Epithelial cell of proximal tubule (primary cell): ENCODE data around the gene FGF22. TPM values are rescaled to one million over a fixed set of nuclear protein-coding genes. Genes with fewer than 3 reads are reported as not detected.
"Not testable (repeated sequence)": the region's sequence is repeated elsewhere in the genome, so short reads cannot be mapped to it uniquely, and the experiment has no call there.

Experiments used
- DNase-seq: peaks from one replicate; pipeline ENCODE4 v3.0.0-alpha.2; 2011; ENCODE audit warnings: low read depth
- H3K4me3 ChIP-seq: 2 replicates; pipeline ENCODE4 v1.5.1; 2011; ENCODE audit warnings: low read depth, mild to moderate bottlenecking, low read length
- total RNA-seq: library from RNA; depleted of rRNA; stranded (reverse); fragments of >200 nt; gene quantifications from 2 replicates; pipeline ENCODE4 v1.2.3, GENCODE V29; 2015
- TF ChIP-seq, protein P1 (sequence below): conservative IDR thresholded peaks from 2 replicates; pipeline ENCODE4 v1.5.1; 2012; ENCODE audit warnings: low read depth, mild to moderate bottlenecking, low read length

The FGF22 gene
- total RNA-seq, 1 donor from 2014 or later, result not detected

- no peak overlapping the region for H3K4me3 ChIP-seq
- no peak for DNase-seq
- TF ChIP-seq, protein P1, sequence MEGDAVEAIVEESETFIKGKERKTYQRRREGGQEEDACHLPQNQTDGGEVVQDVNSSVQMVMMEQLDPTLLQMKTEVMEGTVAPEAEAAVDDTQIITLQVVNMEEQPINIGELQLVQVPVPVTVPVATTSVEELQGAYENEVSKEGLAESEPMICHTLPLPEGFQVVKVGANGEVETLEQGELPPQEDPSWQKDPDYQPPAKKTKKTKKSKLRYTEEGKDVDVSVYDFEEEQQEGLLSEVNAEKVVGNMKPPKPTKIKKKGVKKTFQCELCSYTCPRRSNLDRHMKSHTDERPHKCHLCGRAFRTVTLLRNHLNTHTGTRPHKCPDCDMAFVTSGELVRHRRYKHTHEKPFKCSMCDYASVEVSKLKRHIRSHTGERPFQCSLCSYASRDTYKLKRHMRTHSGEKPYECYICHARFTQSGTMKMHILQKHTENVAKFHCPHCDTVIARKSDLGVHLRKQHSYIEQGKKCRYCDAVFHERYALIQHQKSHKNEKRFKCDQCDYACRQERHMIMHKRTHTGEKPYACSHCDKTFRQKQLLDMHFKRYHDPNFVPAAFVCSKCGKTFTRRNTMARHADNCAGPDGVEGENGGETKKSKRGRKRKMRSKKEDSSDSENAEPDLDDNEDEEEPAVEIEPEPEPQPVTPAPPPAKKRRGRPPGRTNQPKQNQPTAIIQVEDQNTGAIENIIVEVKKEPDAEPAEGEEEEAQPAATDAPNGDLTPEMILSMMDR, result no peak
Observed at GRCh38 chr19:623974-624373, 15.7 kb upstream of the FGF22 start.

GRCh38 chr19:624433-625109, 15.1 kb upstream of the FGF22 start:
- TF ChIP-seq, protein P1, result no peak
- no peak for DNase-seq

DNA sequence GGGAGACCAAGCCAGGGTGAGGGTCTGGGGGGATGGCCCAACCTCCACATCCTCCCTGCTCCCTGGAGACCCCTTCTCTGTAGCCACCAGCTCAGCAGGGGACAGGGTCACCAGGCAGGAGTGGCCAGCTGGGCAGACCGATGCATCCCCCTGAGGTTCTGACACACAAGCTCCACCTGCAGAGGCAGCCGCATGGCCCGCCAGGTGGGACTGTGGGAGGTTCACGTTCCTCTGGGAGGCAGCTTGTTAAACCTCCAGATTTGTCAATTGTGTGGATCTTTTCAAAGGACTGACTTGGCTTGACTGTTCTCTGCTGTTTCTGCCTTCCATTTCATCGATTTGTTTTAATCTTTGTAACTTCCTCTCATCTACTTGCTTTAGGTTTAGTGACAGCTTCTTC, 14.4 kb upstream of the FGF22 start:
- TF ChIP-seq, protein P1, result no peak
- DNase-seq, result no peak
- no peak overlapping the region for H3K4me3 ChIP-seq

More at GRCh38 chr19:624433-625109, 15.1 kb upstream of the FGF22 start:
- no peak overlapping the region for H3K4me3 ChIP-seq

DNA sequence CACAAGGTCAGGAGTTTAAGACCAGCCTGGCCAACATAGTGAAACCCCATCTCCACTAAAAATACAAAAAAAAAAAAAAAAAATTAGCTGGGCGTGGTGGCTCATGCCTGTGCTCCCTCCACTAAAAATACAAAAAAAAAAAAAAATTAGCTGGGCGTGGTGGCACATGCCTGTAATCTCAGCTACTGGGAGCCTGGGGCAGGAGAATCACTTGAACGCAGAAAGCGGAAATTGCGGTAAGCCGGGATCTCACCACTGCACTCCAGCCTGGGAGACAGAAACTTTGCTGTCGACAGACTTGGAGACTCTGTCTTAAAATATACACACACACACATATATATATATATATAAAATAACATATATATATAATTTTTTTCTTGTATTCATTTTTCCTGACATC, 13.1 kb upstream of the FGF22 start:
- DNase-seq, H3K4me3 ChIP-seq: not testable (repeated sequence)

DNA sequence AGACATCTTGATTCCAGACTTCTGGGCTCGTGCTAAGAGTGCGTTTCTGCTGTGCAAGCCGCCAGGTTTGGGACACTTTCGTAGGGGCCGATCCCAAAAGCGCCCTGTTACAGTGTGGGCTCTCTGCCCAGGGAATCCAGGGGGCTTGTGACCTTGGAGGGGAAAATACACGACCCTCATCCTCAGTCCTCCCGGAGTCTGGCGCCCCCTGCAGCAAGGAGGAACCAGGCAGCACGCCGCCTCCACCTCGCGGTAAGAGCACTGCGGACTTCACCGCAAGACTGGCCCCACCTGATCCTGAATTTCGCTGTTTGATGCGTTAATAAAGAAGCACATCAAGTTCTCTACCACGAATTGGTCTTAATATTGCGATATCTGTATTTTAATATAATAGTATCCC, 11.5 kb upstream of the FGF22 start:
- no peak overlapping the region for H3K4me3 ChIP-seq
- DNase-seq, result no peak
- TF ChIP-seq, protein P1, result peak; percentile 54

DNA sequence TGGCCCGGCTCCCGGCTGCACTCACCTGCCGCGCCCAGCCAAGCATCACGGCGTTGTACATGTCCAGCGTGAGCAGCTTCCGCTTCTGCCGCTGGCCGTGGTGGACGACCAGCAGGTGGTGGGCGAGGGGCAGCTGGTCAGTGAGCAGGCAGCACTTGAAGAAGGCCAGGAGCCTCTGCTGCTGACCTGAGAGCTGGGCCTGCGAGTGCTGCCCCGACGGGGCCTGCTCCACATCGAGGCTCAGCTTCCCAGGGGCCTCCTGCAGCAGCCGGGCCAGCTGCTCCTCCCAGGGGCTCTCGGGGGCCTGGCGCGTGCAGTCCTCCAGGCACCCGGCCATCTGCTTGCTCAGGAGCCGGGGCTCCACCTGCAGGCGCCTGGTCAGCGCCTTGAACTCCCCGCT, 10.2 kb upstream of the FGF22 start:
- not testable (repeated sequence) for DNase-seq, H3K4me3 ChIP-seq

- H3K4me3 ChIP-seq, result no peak overlapping the region
- TF ChIP-seq, protein P1, result no peak
- DNase-seq, result no peak
Observed at GRCh38 chr19:629961-630714, 9.5 kb upstream of the FGF22 start.

- DNase-seq, result no peak
- H3K4me3 ChIP-seq, result peak overlapping the region; percentile 89
- TF ChIP-seq, protein P1, result no peak
Observed at GRCh38 chr19:632579-633067, 7.1 kb upstream of the FGF22 start.
